ENCODE measurements around the gene TCF3. TPM values are rescaled to one million over a fixed set of nuclear protein-coding genes. Genes with fewer than 3 reads are reported as not detected.

The TCF3 gene
- total and polyA plus RNA-seq, 10 of the 15 experiments (the other 5 are each of a cell fraction or from before 2014, with no cell fraction given), result 6.7 to 282 (median 70.7) TPM

DNA sequence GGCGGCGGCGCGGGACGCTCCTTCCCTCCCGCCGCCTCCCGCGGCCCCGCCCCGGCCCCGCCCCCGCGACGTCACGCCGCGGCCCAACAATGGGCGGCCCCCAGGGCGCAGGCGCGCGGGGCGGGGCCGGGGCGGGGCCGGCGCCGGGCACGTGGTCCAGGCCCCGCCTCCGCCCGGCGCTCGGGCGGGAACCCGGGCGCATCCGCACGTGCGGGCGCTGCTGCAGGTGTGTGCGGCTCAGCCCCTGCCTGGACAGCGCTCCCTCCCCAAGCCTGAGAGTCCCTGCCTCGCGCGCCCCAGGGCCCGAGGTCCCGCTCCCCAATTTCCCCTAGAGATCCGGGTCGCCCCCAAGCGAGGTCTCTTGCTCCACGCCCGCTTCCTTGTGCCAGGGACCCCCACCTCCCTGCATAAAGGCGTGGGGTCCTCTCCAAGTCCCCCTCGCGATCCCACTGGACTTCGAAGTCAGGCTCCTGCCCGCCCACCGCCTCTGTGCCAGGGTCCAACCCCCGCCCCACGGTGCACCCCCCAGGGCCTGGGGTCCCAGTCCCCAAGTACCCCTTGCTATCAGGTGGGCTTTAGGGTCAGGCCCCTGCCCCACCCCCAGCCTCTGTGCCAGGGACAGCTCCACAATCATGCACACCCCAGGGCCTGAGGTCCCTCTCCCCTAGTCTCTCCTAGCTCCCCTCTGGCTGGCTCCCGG lies 83.9 kb downstream of the TCF3 start, which contains the start of gene MEX3D (continued):
- TF ChIP-seq, protein P1, sequence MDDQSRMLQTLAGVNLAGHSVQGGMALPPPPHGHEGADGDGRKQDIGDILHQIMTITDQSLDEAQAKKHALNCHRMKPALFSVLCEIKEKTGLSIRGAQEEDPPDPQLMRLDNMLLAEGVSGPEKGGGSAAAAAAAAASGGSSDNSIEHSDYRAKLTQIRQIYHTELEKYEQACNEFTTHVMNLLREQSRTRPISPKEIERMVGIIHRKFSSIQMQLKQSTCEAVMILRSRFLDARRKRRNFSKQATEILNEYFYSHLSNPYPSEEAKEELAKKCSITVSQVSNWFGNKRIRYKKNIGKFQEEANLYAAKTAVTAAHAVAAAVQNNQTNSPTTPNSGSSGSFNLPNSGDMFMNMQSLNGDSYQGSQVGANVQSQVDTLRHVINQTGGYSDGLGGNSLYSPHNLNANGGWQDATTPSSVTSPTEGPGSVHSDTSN (IDR thresholded peaks at IDR 0.05; ENCODE audit: insufficient replicate concordance, low read depth, low read length), result no peak
- peak; percentile 60; the same call in 1 of the 2 replicates for TF ChIP-seq RB1 (IDR thresholded peaks at IDR 0.05; ENCODE audit: borderline replicate concordance)
- TF ChIP-seq DPF2 (IDR thresholded peaks at IDR 0.05), result 0 out of 2 replicates have a peak, but pooled peaks have one; percentile 21
- TF ChIP-seq, protein P2, sequence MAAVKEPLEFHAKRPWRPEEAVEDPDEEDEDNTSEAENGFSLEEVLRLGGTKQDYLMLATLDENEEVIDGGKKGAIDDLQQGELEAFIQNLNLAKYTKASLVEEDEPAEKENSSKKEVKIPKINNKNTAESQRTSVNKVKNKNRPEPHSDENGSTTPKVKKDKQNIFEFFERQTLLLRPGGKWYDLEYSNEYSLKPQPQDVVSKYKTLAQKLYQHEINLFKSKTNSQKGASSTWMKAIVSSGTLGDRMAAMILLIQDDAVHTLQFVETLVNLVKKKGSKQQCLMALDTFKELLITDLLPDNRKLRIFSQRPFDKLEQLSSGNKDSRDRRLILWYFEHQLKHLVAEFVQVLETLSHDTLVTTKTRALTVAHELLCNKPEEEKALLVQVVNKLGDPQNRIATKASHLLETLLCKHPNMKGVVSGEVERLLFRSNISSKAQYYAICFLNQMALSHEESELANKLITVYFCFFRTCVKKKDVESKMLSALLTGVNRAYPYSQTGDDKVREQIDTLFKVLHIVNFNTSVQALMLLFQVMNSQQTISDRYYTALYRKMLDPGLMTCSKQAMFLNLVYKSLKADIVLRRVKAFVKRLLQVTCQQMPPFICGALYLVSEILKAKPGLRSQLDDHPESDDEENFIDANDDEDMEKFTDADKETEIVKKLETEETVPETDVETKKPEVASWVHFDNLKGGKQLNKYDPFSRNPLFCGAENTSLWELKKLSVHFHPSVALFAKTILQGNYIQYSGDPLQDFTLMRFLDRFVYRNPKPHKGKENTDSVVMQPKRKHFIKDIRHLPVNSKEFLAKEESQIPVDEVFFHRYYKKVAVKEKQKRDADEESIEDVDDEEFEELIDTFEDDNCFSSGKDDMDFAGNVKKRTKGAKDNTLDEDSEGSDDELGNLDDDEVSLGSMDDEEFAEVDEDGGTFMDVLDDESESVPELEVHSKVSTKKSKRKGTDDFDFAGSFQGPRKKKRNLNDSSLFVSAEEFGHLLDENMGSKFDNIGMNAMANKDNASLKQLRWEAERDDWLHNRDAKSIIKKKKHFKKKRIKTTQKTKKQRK (IDR thresholded peaks at IDR 0.05; ENCODE audit: low read depth, low read length), result no peak
- TF ChIP-seq NRF1 (conservative IDR thresholded peaks at IDR 0.05; ENCODE audit: low read depth, low read length), result 0 out of 2 replicates have a peak, but pooled peaks have one; percentile 30

DNA sequence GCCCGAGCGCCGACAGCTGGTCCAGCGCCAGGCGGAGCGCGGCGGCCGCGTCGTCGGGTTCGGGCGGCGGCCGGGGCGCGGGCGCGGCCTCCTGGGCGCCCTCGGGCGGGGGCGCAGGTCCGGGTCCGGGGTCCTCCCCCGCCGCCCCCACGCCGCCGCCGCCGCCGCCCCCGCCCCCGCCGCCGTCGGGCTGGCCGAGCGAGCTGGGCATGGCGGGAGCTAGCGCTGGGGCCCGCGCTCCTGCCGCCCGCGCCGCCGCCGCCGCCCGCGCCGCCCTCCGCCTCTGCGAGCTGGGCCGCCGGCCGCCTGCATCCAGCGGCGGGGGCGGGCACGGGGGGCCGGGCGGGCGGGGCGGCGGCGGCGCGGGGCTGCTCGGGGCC lies 84.6 kb downstream of the TCF3 start:
- ChIA-PET SMC1A (ENCODE audit: uncharacterized antibody, unreplicated experiment) (no interaction called here), POLR2A (interaction anchor here (0.6 kb wide), 1 partner anchor 95 kb away, joined by 5 read pairs; no protein-coding TSS in a partner anchor), RAD21 (ENCODE audit: unreplicated experiment) (no interaction called here), CTCF (no interaction called here)
- no peaks in the 10 kb centered on the region for H3K9me3 ChIP-seq (replicated peaks; ENCODE audit: control insufficient read depth, insufficient read depth, low read length)
- no peaks in the 10 kb centered on the region for H4K20me1 ChIP-seq (ENCODE audit: control insufficient read depth, insufficient read depth)
- DNase-seq (ENCODE audit: low read depth, low spot score) (no peak), FAIRE-seq (no peak), ATAC-seq (no peak)
- H3K9ac ChIP-seq (ENCODE audit: control insufficient read depth, insufficient read depth, low read length), result no peak overlapping the region
- no peak overlapping the region for H3K4me3 ChIP-seq
- no peaks in the 10 kb centered on the region for H3K79me2 ChIP-seq (ENCODE audit: control insufficient read depth, insufficient read depth, low read length)
- in situ Hi-C loops (cut with MboI) (no loop called here), intact Hi-C loops (cut with micrococcal nuclease; ENCODE audit: unreplicated experiment) (no loop called here)
- H3K27me3 ChIP-seq (replicated peaks in 1 of 2; ENCODE audit: control insufficient read depth in 2 of 2, insufficient read depth in 2 of 2, low read length in 1 of 2), result no peaks in the 10 kb centered on the region
- H3K4me2 ChIP-seq (ENCODE audit: control insufficient read depth, insufficient read depth), result no peak overlapping the region
- no peak overlapping the region for H3K27ac ChIP-seq (ENCODE audit: control insufficient read depth, insufficient read depth)
- no peak overlapping the region for H2AFZ ChIP-seq (ENCODE audit: control insufficient read depth, low read depth, low read length)
- no peak for TF ChIP-seq ASH2L (IDR thresholded peaks at IDR 0.05; ENCODE audit: borderline replicate concordance, low read depth)
- no peak for TF ChIP-seq MTA2 (IDR thresholded peaks at IDR 0.05; ENCODE audit: low read depth)
- TF ChIP-seq STAT3 (IDR thresholded peaks at IDR 0.05; ENCODE audit: low read depth, low read length), result no peak
- 0 out of 3 replicates have a peak, but pooled peaks of 1 of the 2 experiments have one; percentile 5 for TF ChIP-seq EGR1 (IDR thresholded peaks at IDR 0.05; ENCODE audit: borderline replicate concordance in 1 of 2, low read depth in 2 of 2, low read length in 2 of 2)
- TF ChIP-seq MXI1 (IDR thresholded peaks at IDR 0.05; ENCODE audit: low read depth, low read length), result no peak
- no TSS peak for BruUV-seq (replicated peaks)
- no peaks in the 10 kb centered on the region for H3K4me1 ChIP-seq (ENCODE audit: control insufficient read depth, insufficient read depth, low read length)
- WGBS (ENCODE audit: insufficient coverage, insufficient replicate concordance, low lambda C conversion rate, missing lambda C conversion rate), result no CpG with 5 or more reads among the region's 73 CpGs
- H3K36me3 ChIP-seq (ENCODE audit: control insufficient read depth in 2 of 2, insufficient read depth in 2 of 2, low read length in 1 of 2), result no peaks in the 10 kb centered on the region

All from GM12878 (cell line).